GM23338 (cell line): ENCODE results near the gene GPAM.

ENCODE experiments used
- EZH2 ChIP-seq: fragments of 200-600 bp; sonication (generic); IDR thresholded peaks from one replicate; pipeline ENCODE4 v1.8.0; 2017; ENCODE audit warnings: antibody characterized with exemption, mild to moderate bottlenecking, low read depth; ENCODE audit not compliant: unreplicated experiment
- POLR2AphosphoS5 ChIP-seq: IDR thresholded peaks from 2 replicates; pipeline ENCODE4 v1.6.1; 2016; ENCODE audit warnings: antibody characterized with exemption, low read depth

GRCh38 chr10:112161757-112162518 lies 21.6 kb downstream of the GPAM start:
- TF ChIP-seq POLR2AphosphoS5 (no peak), EZH2 (no peak)
